ENCODE data around the gene SP8. TPM values are rescaled to one million over a fixed set of nuclear protein-coding genes. Genes with fewer than 3 reads are reported as not detected.

SP8 gene
- total RNA-seq, 1 experiment from 2014 or later, result 63.6 TPM

GRCh38 chr7:20788420-20788990 is 1.8 kb upstream of the SP8 start:
- peak overlapping the region; percentile 90 for H3K4me3 Mint-ChIP-seq
- CTCF ChIA-PET, result no interaction called here
- POLR2A ChIA-PET, result no interaction called here
- H3K4me1 Mint-ChIP-seq, result peaks cover 54% of the 10 kb centered on the region
- DNase-seq (ENCODE audit: low spot score) (no peak), ATAC-seq (no peak)
- H3K27ac Mint-ChIP-seq, result no peak overlapping the region
- no peaks in the 10 kb centered on the region for H3K9me3 Mint-ChIP-seq
- H3K36me3 Mint-ChIP-seq, result peaks cover 3% of the 10 kb centered on the region
- TF ChIP-seq ZNF425 (CRISPR knock-in tag; conservative IDR thresholded peaks at IDR 0.05), result no peak
- TF ChIP-seq, protein P1, sequence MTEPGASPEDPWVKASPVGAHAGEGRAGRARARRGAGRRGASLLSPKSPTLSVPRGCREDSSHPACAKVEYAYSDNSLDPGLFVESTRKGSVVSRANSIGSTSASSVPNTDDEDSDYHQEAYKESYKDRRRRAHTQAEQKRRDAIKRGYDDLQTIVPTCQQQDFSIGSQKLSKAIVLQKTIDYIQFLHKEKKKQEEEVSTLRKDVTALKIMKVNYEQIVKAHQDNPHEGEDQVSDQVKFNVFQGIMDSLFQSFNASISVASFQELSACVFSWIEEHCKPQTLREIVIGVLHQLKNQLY (CRISPR knock-in tag; IDR thresholded peaks at IDR 0.05), result no peak
- no peak for TF ChIP-seq FOXJ3 (CRISPR knock-in tag; IDR thresholded peaks at IDR 0.05; ENCODE audit: borderline replicate concordance)
- TF ChIP-seq, protein P2, sequence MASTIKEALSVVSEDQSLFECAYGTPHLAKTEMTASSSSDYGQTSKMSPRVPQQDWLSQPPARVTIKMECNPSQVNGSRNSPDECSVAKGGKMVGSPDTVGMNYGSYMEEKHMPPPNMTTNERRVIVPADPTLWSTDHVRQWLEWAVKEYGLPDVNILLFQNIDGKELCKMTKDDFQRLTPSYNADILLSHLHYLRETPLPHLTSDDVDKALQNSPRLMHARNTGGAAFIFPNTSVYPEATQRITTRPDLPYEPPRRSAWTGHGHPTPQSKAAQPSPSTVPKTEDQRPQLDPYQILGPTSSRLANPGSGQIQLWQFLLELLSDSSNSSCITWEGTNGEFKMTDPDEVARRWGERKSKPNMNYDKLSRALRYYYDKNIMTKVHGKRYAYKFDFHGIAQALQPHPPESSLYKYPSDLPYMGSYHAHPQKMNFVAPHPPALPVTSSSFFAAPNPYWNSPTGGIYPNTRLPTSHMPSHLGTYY (CRISPR knock-in tag; IDR thresholded peaks at IDR 0.05), result no peak
- TF ChIP-seq, protein P3, sequence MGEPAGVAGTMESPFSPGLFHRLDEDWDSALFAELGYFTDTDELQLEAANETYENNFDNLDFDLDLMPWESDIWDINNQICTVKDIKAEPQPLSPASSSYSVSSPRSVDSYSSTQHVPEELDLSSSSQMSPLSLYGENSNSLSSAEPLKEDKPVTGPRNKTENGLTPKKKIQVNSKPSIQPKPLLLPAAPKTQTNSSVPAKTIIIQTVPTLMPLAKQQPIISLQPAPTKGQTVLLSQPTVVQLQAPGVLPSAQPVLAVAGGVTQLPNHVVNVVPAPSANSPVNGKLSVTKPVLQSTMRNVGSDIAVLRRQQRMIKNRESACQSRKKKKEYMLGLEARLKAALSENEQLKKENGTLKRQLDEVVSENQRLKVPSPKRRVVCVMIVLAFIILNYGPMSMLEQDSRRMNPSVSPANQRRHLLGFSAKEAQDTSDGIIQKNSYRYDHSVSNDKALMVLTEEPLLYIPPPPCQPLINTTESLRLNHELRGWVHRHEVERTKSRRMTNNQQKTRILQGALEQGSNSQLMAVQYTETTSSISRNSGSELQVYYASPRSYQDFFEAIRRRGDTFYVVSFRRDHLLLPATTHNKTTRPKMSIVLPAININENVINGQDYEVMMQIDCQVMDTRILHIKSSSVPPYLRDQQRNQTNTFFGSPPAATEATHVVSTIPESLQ (CRISPR knock-in tag; IDR thresholded peaks at IDR 0.05), result no peak
- TF ChIP-seq NFYB (CRISPR knock-in tag; conservative IDR thresholded peaks at IDR 0.05; ENCODE audit: low read depth), result no peak
- no peak for TF ChIP-seq SMAD3 (CRISPR knock-in tag; IDR thresholded peaks at IDR 0.05; ENCODE audit: borderline replicate concordance)
- H3K27me3 Mint-ChIP-seq (ENCODE audit: low read depth), result peaks cover 70% of the 10 kb centered on the region

- H3K9me3 Mint-ChIP-seq, result no peaks in the 10 kb centered on the region
- POLR2A ChIA-PET, result interaction anchor here (2.4 to 3.1 kb wide), 2 partner anchors 9 to 11 kb away, joined by 15 to 16 read pairs; no protein-coding TSS in a partner anchor
- CTCF ChIA-PET, result no interaction called here
- no peak for TF ChIP-seq TEAD4 (CRISPR knock-in tag; IDR thresholded peaks at IDR 0.05)
- TF ChIP-seq ELF4 (CRISPR knock-in tag; IDR thresholded peaks at IDR 0.05; ENCODE audit: low read depth), result no peak
- TF ChIP-seq, protein P4, sequence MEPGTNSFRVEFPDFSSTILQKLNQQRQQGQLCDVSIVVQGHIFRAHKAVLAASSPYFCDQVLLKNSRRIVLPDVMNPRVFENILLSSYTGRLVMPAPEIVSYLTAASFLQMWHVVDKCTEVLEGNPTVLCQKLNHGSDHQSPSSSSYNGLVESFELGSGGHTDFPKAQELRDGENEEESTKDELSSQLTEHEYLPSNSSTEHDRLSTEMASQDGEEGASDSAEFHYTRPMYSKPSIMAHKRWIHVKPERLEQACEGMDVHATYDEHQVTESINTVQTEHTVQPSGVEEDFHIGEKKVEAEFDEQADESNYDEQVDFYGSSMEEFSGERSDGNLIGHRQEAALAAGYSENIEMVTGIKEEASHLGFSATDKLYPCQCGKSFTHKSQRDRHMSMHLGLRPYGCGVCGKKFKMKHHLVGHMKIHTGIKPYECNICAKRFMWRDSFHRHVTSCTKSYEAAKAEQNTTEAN (CRISPR knock-in tag; IDR thresholded peaks at IDR 0.05), result no peak
- TF ChIP-seq TP53 (CRISPR knock-in tag; IDR thresholded peaks at IDR 0.05), result no peak
- TF ChIP-seq NR1H2 (CRISPR knock-in tag; IDR thresholded peaks at IDR 0.05), result no peak
- TF ChIP-seq, protein P2 (CRISPR knock-in tag; IDR thresholded peaks at IDR 0.05), result no peak
- TF ChIP-seq ARID4B (CRISPR knock-in tag; IDR thresholded peaks at IDR 0.05; ENCODE audit: borderline replicate concordance), result no peak
- no peak for TF ChIP-seq SMAD4 (CRISPR knock-in tag; IDR thresholded peaks at IDR 0.05)
- TF ChIP-seq, protein P5, sequence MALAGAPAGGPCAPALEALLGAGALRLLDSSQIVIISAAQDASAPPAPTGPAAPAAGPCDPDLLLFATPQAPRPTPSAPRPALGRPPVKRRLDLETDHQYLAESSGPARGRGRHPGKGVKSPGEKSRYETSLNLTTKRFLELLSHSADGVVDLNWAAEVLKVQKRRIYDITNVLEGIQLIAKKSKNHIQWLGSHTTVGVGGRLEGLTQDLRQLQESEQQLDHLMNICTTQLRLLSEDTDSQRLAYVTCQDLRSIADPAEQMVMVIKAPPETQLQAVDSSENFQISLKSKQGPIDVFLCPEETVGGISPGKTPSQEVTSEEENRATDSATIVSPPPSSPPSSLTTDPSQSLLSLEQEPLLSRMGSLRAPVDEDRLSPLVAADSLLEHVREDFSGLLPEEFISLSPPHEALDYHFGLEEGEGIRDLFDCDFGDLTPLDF (CRISPR knock-in tag; IDR thresholded peaks at IDR 0.05), result no peak
- no peak for TF ChIP-seq USF2 (CRISPR knock-in tag; IDR thresholded peaks at IDR 0.05)
These were observed 1.2 kb upstream of the SP8 start for GRCh38 chr7:20787660-20788419.

More at GRCh38 chr7:20787660-20788419, 1.2 kb upstream of the SP8 start:
- ATAC-seq (no peak), DNase-seq (ENCODE audit: low spot score) (no peak)
- Mint-ChIP-seq H3K4me1 (peaks cover 51% of the 10 kb centered on the region), H3K4me3 (peak overlapping the region; percentile 90), H3K27me3 (ENCODE audit: low read depth) (peaks cover 63% of the 10 kb centered on the region), H3K36me3 (peaks cover 6% of the 10 kb centered on the region), H3K27ac (peak overlapping the region; percentile 81)

All from WTC11 (cell line).